ENCODE results near the gene EHHADH. TPM values are rescaled to one million over a fixed set of nuclear protein-coding genes. Genes with fewer than 3 reads are reported as not detected.

EHHADH gene
- total and polyA plus RNA-seq, 2 donors (not counting 3 experiments of a cell fraction or from before 2014, with no cell fraction given): 1.3 to 5.8 TPM

- Histone ChIP-seq H3K79me2 (ENCODE audit: control insufficient read depth, insufficient read depth, low read length) (no peaks in the 10 kb centered on the region), H3K27ac (ENCODE audit: insufficient read depth, low read depth, low read length) (no peak overlapping the region), H4K20me1 (replicated peaks; ENCODE audit: control insufficient read depth, extremely low read depth, insufficient read depth, low read length) (no peaks in the 10 kb centered on the region), H3K9me3 (replicated peaks; ENCODE audit: control insufficient read depth, insufficient read depth, low read length) (no peaks in the 10 kb centered on the region), H3K36me3 (ENCODE audit: control insufficient read depth in 2 of 2, extremely low read depth in 1 of 2, insufficient read depth in 2 of 2, low read length in 2 of 2) (no peaks in the 10 kb centered on the region), H3K9ac (replicated peaks; ENCODE audit: extremely low read depth, insufficient read depth, low read length) (no peak overlapping the region), H3K4me3 (replicated peaks in 1 of 3; ENCODE audit: insufficient read depth in 1 of 3, low read depth in 1 of 3, low read length in 3 of 3) (no peak overlapping the region), H3K4me2 (ENCODE audit: insufficient read depth, low read length) (no peak overlapping the region), H3K27me3 (ENCODE audit: control insufficient read depth in 2 of 2, insufficient read depth in 2 of 2, low read length in 2 of 2) (peaks cover 12 to 13% of the 10 kb centered on the region in 2 experiments), H3K4me1 (ENCODE audit: control insufficient read depth, extremely low read depth, insufficient read depth, low read length) (no peaks in the 10 kb centered on the region), H2AFZ (ENCODE audit: low read depth, low read length) (no peak overlapping the region), H3K9me1 (replicated peaks; ENCODE audit: control insufficient read depth, extremely low read depth, insufficient read depth, low read length) (no peaks in the 10 kb centered on the region)
- POLR2A ChIA-PET: no interaction called here
- CTCF ChIA-PET: interaction anchor here (0.9 kb wide), 1 partner anchor 288 kb away, joined by 3 read pairs; no protein-coding TSS in a partner anchor
- no TSS peak for BruUV-seq (replicated peaks)
- FAIRE-seq (no peak), DNase-seq (ENCODE audit: low read depth, low spot score) (no peak)
- intact Hi-C loops (cut with micrococcal nuclease) (no loop called here), dilution Hi-C loops (cut with MboI; ENCODE audit: extremely low pct_ligation_motif_present, low sequenced_read_pairs) (no loop called here)
- TF ChIP-seq MYC (IDR thresholded peaks at IDR 0.05; ENCODE audit: low read depth, low read length) (no peak), POLR2AphosphoS5 (IDR thresholded peaks at IDR 0.05; ENCODE audit: insufficient read depth, low read depth, low read length) (no peak), MAX (IDR thresholded peaks at IDR 0.05; ENCODE audit: insufficient read depth, insufficient read length) (no peak), JUN (IDR thresholded peaks at IDR 0.05; ENCODE audit: borderline replicate concordance, insufficient read depth, insufficient read length, low read depth) (no peak), POLR2A (IDR thresholded peaks at IDR 0.05; ENCODE audit: low read depth, low read length) (no peak)
These were observed 91.2 kb downstream of the EHHADH start for GRCh38 chr3:185162634-185163033.

- no peak overlapping the region for H3K9ac ChIP-seq (replicated peaks; ENCODE audit: extremely low read depth, insufficient read depth, low read length)
- no peaks in the 10 kb centered on the region for H3K4me1 ChIP-seq (ENCODE audit: control insufficient read depth, extremely low read depth, insufficient read depth, low read length)
- no peaks in the 10 kb centered on the region for H3K9me1 ChIP-seq (replicated peaks; ENCODE audit: control insufficient read depth, extremely low read depth, insufficient read depth, low read length)
- POLR2A ChIA-PET: no interaction called here
- no peak for TF ChIP-seq POLR2A (IDR thresholded peaks at IDR 0.05; ENCODE audit: low read depth, low read length)
- H3K27ac ChIP-seq (ENCODE audit: insufficient read depth, low read depth, low read length): no peak overlapping the region
- no peak overlapping the region for H3K4me3 ChIP-seq (replicated peaks in 1 of 3; ENCODE audit: insufficient read depth in 1 of 3, low read depth in 1 of 3, low read length in 3 of 3)
- DNase-seq (ENCODE audit: low read depth, low spot score) (no peak), FAIRE-seq (no peak)
- no TSS peak for BruUV-seq (replicated peaks)
- CTCF ChIA-PET: no interaction called here
- H2AFZ ChIP-seq (ENCODE audit: low read depth, low read length): no peak overlapping the region
- no peaks in the 10 kb centered on the region for H4K20me1 ChIP-seq (replicated peaks; ENCODE audit: control insufficient read depth, extremely low read depth, insufficient read depth, low read length)
- no peaks in the 10 kb centered on the region for H3K36me3 ChIP-seq (ENCODE audit: control insufficient read depth in 2 of 2, extremely low read depth in 1 of 2, insufficient read depth in 2 of 2, low read length in 2 of 2)
- H3K9me3 ChIP-seq (replicated peaks; ENCODE audit: control insufficient read depth, insufficient read depth, low read length): no peaks in the 10 kb centered on the region
- no peak overlapping the region for H3K4me2 ChIP-seq (ENCODE audit: insufficient read depth, low read length)
- dilution Hi-C loops (cut with MboI; ENCODE audit: extremely low pct_ligation_motif_present, low sequenced_read_pairs) (no loop called here), intact Hi-C loops (cut with micrococcal nuclease) (no loop called here)
- H3K27me3 ChIP-seq (ENCODE audit: control insufficient read depth in 2 of 2, insufficient read depth in 2 of 2, low read length in 2 of 2): peaks cover 14 to 15% of the 10 kb centered on the region in 2 experiments
- H3K79me2 ChIP-seq (ENCODE audit: control insufficient read depth, insufficient read depth, low read length): no peaks in the 10 kb centered on the region
These were observed 92.1 kb downstream of the EHHADH start for GRCh38 chr3:185161761-185162160.

Measured in endothelial cell of umbilical vein (primary cell).